EH (cell line): Measurements from ENCODE around the gene TPK1.
"Not testable (repeated sequence)": the region's sequence is repeated elsewhere in the genome, so short reads cannot be mapped to it uniquely, and the experiment has no call there.

Experiments
- DNase-seq: peaks from one replicate; pipeline ENCODE4 v3.0.0-alpha.2; 2015; ENCODE audit warnings: low read depth

The TPK1 gene

DNA sequence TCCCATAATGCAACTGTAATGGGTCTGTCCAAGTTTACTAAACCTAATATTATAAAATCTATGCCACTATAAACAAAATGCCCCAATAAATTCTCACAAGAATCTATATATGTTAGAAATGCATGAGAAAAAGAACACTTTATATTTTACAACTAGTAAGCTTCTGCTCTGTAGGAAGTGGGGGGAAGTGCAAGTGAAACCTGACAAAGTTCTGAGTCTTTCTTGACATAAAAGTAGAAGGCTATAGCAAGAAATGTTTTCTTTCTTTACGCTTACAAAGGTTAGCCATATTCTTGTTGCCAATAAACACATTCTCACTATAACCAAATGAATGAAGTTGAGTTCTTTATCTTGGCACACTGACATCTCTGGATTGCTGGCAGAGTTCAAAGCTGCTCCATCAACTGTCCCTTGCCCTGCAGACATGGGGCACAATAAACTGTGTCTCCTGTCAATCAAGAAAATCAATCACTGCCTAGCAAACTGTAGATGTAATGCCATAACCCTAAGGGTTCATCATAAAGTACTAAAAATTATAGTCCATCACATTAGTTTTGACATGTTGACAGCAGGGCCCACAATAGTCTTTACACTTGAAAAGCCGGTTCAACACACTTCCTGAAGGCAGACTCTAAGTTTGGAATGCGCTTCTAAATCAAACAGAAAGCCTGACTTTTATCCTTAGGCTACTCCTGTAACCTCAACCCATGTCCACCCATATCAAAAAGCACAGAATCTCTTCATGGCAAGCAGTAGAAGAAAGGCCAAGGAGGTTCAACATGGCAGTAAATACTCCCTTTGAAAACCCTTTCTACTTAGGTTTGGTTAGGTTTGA lies 58.6 kb downstream of the TPK1 start:
- no peak for DNase-seq

DNA sequence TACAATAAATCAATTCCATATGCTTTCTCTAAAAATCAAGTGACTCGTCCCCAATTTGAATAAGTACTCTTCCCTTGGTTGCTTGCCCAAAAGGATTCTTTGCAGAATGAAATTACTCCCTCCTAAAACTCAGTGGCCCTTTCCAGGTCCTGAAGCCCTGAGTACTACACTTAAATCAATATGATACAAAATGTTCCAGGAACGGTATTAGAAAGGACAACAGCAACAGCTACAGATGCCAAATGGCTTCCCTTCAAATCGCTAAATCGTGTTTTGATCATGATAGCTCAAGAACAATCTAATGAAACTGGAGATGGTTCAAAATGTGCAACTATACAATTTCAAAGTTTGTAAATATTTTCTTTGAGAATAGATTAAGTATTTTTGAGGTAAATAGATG lies 59.4 kb downstream of the TPK1 start:
- DNase-seq, result no peak

DNA sequence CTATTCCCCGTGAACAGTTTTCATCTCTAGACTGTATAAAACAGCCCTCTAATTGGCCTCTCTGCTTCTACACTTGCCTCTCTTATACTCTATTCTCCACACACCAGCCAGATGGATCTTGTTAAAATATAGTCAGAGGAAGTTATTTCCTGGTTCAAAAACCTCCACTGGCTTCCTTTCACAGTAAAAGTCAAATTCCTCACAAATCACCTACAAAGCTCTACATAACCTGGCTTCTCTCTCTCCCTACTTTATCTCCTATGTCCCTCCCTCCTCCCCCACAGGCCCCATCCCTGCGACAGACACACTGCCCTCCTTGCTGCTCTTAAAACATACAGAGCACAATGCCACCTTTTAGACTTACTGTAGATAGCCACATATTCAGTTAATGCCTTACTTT lies 60.1 kb downstream of the TPK1 start:
- DNase-seq, result no peak

GRCh38 chr7:144771927-144772326 lies 63.9 kb downstream of the TPK1 start:
- DNase-seq, result no peak

GRCh38 chr7:144771174-144771573 lies 64.7 kb downstream of the TPK1 start:
- DNase-seq, result no peak

DNA sequence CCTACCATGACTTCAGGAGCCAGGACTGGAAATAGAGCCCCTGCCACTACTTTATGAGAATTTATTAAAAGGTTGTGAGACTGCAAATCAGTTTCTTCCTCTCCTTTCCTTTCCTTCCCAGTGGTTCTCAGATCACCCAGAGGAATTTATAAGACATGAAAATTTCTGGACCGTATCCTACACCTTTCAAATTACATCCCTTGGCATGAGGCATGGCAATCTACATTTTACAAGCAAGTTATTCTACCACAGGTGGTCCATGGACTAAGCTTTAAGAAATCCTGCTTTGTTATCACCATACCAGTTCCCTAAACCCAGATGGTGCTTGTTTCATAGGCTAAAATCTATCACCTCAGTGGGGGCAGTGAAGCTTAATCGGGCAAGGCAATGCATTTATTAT lies 66.5 kb downstream of the TPK1 start:
- DNase-seq, result no peak

DNA sequence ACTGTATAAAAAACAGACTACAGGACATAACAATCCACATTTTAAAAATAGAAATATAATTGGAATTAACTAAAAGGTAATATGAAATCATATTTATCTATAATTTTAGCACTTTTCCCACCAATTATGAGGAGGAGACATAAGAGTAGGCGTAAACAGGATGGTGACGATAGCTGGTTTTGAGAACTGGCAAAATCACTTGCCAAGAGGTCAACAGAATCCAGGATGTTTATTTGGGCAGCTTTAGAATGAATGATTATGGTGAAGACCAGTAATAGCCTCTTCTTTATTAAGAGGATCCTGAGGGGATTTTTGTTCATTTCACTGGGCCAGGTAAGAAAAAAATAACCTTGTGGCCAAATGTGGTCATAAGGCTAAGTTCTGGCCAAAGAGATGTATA lies 67.2 kb downstream of the TPK1 start:
- DNase-seq, result no peak

- no peak for DNase-seq
Observed at GRCh38 chr7:144763291-144763690, 72.6 kb downstream of the TPK1 start.

DNA sequence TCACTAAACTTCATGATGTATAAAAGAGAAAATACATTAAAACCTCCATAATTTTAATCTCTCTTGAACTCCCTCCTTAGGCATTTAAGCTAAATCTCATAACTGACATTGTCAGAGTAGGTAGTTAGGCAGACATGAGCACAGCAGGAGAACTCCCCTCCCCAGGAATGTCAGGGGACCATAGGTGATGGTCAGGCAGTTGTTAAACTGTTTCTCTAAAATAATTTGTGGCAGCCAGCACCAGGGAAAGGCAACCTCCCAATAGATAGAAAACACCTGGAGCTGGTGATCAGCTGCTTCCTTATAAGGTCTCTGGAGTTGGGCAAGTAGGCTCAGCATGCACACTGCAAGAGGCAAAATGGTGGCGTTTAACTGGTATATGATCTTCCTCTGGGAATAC lies 73.0 kb downstream of the TPK1 start:
- DNase-seq, result no peak

GRCh38 chr7:144761493-144761892 lies 74.4 kb downstream of the TPK1 start:
- no peak for DNase-seq

- no peak for DNase-seq
Observed at GRCh38 chr7:144759653-144760052, 76.2 kb downstream of the TPK1 start.

- DNase-seq, result no peak
Observed at GRCh38 chr7:144747936-144748335, 87.9 kb downstream of the TPK1 start.

GRCh38 chr7:144738708-144739314 lies 97.0 kb downstream of the TPK1 start:
- DNase-seq, result no peak

DNA sequence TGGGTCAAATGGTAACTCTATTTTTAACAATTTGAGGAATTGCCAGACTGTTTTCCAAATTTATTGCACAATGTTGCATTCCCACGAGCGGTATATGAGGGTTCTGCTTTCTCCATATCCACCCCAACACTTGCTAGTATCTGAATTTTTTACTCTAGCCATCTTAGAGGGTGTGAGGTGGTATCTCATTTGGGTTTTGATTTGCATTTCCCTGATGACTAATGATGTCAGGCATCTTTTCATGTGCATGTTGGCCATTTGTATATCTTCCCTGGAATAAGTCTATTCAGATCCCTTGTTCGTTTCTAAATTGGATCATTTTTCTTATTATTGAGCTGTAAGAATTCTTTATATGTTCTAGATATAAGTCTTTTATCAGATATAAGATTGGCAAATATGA lies 97.7 kb downstream of the TPK1 start:
- DNase-seq, result no peak

DNA sequence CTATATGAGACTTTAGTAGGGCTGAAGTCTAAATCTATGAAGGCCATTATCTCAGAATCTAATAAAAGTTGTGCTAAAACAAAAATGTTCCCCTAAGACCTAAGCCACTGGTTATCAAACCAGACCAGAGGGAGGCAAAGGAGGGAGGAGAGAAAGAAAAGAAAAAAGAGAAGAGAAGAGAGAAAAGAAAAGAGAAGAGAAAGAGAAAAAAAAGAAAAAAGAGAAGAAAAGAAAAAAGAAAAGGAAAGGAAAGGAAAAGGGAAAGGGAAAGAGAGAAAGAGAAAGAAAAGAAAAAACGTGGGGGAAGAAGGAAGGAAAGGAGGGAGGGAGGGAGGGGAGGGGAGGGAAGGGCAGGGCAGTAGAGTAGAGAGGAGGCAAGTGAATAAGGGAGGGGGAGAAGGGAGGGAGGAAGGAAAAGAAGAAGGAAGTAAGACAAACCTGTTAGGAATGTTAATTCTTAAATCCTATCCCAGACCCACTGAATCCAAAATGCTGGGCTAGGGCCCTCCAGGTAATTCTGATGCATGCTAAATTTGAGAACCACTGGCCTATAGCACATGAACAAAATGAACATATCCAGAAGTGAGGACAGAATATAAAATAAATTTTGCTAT lies 98.9 kb downstream of the TPK1 start:
- no peak for DNase-seq

DNA sequence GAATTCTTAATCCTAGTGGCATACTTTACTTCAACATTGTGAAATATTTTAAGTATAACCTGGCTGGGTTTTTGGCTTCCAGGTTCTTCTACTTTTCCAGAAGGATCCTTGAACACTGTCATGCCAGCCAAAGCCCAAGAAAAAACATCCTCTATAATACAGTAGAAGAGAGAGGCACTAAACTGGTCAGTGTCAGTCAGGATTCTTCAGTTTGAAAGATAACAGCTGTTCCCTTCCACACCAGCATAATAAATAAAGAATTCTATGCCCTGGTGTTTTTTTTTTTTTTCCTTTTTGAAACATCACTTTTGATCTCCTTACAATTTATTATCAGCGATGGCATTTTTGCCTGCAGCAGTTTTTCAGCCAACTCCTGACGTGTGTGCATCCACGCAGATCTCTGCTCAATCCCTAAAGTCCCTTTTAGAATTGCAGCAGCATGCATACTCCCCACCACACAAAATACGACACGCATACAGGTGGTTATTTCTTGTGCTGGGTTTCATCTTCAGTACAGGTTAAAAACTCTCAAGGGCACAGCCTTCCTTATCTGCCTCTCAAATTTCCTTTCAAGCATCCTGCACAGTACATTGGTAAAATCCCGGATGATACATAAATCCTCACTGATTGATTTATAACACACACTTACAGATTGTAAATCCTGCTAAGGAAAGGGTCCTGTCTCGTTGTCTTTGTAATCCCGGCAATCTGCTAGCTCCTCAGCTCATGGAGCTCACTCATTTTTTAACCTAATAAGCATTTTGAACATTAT lies 100.2 kb downstream of the TPK1 start:
- DNase-seq, result no peak

- DNase-seq, result no peak
Observed at GRCh38 chr7:144731661-144732351, 104.0 kb downstream of the TPK1 start.

DNA sequence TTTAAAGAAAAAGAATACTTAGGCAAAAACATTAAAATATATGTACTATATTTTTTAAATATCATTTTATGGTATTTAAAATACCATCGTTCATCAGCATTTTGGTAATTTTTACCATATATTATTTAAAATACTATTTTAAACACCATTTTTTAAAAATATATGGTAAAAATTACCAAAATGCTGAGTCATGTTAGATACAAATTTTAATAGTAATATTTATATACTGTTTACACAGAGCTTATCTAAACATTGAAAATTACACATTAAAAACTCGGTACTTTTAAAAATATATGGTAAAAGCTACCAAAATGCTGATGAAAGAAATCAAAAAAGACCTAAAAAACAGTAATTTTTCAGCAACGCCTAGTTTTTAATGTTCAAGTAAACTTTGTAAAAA lies 105.6 kb downstream of the TPK1 start:
- no peak for DNase-seq

- DNase-seq, result no peak
Observed at GRCh38 chr7:144729226-144729625, 106.6 kb downstream of the TPK1 start.

- no peak for DNase-seq
Observed at GRCh38 chr7:144728551-144728950, 107.3 kb downstream of the TPK1 start.

DNA sequence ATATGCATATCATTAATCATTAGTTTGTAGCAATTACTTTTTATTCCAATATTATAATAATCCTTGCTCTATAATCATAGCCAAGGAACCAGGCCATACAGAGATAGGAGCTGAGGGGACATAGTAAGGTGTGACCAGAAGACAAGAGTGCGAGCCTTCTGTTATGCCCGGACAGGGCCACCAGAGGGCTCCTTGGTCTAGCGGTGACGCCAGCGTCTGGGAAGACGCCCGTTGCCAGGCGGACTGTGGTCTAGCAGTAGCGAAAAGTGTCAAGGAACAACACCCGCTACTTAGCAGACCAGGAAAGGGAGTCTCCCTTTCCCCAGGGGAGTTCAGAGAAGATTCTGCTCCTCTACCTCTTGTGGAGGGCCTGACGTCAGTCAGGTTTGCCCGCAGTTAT lies 109.0 kb downstream of the TPK1 start:
- DNase-seq, result not testable (repeated sequence)

DNA sequence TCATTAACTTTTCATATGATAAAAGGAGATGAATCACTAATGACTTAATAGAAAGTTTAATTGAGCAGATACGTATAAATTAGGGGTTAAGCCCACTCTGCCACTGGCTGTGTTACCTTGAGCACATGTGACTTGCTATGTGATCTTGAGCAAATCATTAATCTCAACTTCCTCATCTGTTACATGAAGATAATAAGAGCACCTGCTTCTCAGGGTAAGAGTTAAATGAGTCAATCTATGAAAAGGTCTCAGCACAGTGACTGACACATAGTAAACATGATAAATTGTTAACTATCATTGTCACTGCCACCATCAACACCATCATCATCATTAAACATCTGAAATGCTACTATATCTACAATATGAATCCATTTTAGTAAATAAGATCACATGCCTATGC lies 110.8 kb downstream of the TPK1 start:
- DNase-seq, result no peak
